Heart right ventricle (tissue), 16 donors: ENCODE results near the gene MFN2. TPM values are rescaled to one million over a fixed set of nuclear protein-coding genes. Genes with fewer than 3 reads are reported as not detected.

Source experiments
- ATAC-seq, 8 donors: fragments of 200-7000 bp; cut with Tn5 transposase; one replicate each; pipeline ENCODE4 v1.9.1; 2020; ENCODE audit warnings: mild to moderate bottlenecking in 8 of 8, moderate library complexity in 8 of 8, moderate number of reproducible peaks in 1 of 8
- DNase-seq, 2 donors: peaks; one replicate each; pipeline ENCODE4 v3.0.0-alpha.2; 2020
- H3K27ac ChIP-seq, 10 donors: fragments of 200-600 bp; sonication (generic) in 2 of 10; one replicate each; pipeline versions ENCODE4 v1.5.0 to v1.8.0; 2020 to 2022; ENCODE audit warnings: mild to moderate bottlenecking in 3 of 10
- H3K27me3 ChIP-seq, 7 donors: fragments of 200-600 bp; one replicate each; pipeline ENCODE4 v1.8.0; 2021 to 2022; ENCODE audit warnings: mild to moderate bottlenecking in 2 of 7
- H3K36me3 ChIP-seq, 9 donors: fragments of 200-600 bp; sonication (generic) in 1 of 9; one replicate each; pipeline versions ENCODE4 v1.5.0 to v1.8.0; 2020 to 2022; ENCODE audit warnings: mild to moderate bottlenecking in 2 of 9
- H3K4me1 ChIP-seq, 9 donors: fragments of 200-600 bp; sonication (generic) in 1 of 9; one replicate each; pipeline versions ENCODE4 v1.5.0 to v1.8.0; 2020 to 2022; ENCODE audit warnings: mild to moderate bottlenecking in 4 of 9
- H3K4me3 ChIP-seq, 10 donors: fragments of 200-600 bp; sonication (generic) in 2 of 10; one replicate each; pipeline versions ENCODE4 v1.5.0 to v1.8.0; 2020 to 2022; ENCODE audit warnings: mild to moderate bottlenecking in 7 of 10, moderate library complexity in 2 of 10
- H3K9me3 ChIP-seq, 11 donors: fragments of 200-600 bp in 10 of 11; sonication (generic) in 2 of 11; one replicate each; pipeline versions ENCODE4 v1.5.0 to v1.8.0; 2013 to 2022; ENCODE audit warnings: mild to moderate bottlenecking in 2 of 11, control low read depth in 1 of 11, moderate library complexity in 1 of 11
- CTCF ChIP-seq, 9 donors: fragments of 200-600 bp; sonication (generic) in 2 of 9; IDR thresholded peaks; one replicate each; pipeline versions ENCODE4 v1.5.0 to v1.8.0; 2021 to 2022; ENCODE audit warnings: antibody characterized with exemption in 9 of 9, mild to moderate bottlenecking in 5 of 9, moderate library complexity in 1 of 9
- WGBS, 2 donors: extraction: QIAGEN DNeasy Blood & Tissue Kit; methylation state at CpG; one replicate each; pipeline ENCODE4 v1.1.7; 2013; ENCODE audit warnings: inconsistent platforms in 1 of 2; 5-methylcytosine and 5-hydroxymethylcytosine counted together
- intact Hi-C, 10 donors: fragments of 100-400 bp; cut with DNase I; formaldehyde crosslinking; loops; one replicate each; pipeline versions ENCODE4 v1.11.1 to v1.14.2; 2022
- polyA plus RNA-seq, 2 donors: library from polyadenylated mRNA; stranded (reverse); fragments of 200-250 nt; gene quantifications; one replicate each; pipeline ENCODE4 v1.2.3, GENCODE V29; 2013
- total RNA-seq, 10 donors: library from RNA; stranded (reverse); fragmentation: NEBNext Ultra II Directional in 3 of 10; extraction: Animal tissue kit (Norgen Biotek cat#: 25700) in 3 of 10; gene quantifications; one replicate each; pipeline versions ENCODE4 v1.2.1 to v1.2.4, GENCODE V29; 2021 to 2023
- donor health status: Arrhythmogenic right ventricular cardiomyopathy.
- donor health status: ischemic (EF 13 %, LVEDD 7.1; RV severe dilation, severe dysfunction).
- donor health status: healthy with polysubstance abuse.
- donor health status: DM: no; HTN: yes; CAD: no.
- donor health status: DM: no; HTN: no; CAD: no.
- donor health status: ischemic (EF 25% LVEDD 6.9; RV normal size, moderate dysfunction).
- donor health status: ischemic (EF 25% LVEDD 5.7; RV mildly dilated, moderate dysfunction).
- donor health status: healthy.
- donor health status: DM: yes; HTN: yes; CAD: no.
- donor health status: Ischemic cardiomyopathy.
- donor health status: ischemic (EF 35%, LVEDD 5.7; RV mildly dilated, moderate dysfunction).
- donor health status: nonischemic (EF 11% LVEDD 7.7; RV severe dilation, severe dysfunction).
- donor health status: DM: yes; HTN: yes; CAD: no.
- donor health status: PGD.
- donor health status: ischemic (EF 29% LVEDD 5.4; RV normal size, mild dysfunction).
- donor health status: nonischemic (EF 23%, LVEDD 6.1; RV moderate dilation, normal function).

MFN2 gene
- total and polyA plus RNA-seq, 12 donors: 154 to 1,066 (median 738) TPM

DNA sequence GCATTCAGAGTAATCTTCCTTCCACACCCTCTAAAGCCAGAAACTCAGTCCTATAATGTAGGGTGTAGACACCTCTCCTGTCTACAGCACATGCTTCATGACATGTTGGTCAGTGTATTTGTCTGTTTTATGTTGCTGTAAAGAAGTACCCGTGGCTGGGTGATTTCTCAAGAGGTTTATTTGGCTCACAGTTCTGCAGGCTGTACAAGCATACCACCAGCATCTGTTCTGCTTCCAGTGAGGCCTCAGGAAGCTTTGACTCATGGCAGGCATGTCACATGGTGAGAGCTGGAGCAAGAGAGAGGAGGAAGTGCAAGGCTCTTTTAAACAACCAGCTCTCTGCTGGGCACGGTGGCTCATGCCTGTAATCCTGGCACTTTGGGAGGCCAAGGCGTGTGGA is 33.6 kb upstream of the MFN2 start:
- DNase-seq (no peak), ATAC-seq (no peak)
- H3K27ac ChIP-seq: no peak overlapping the region
- no peaks in the 10 kb centered on the region for H3K9me3 ChIP-seq
- no peak overlapping the region for H3K4me3 ChIP-seq
- peaks cover 0 to 15% (median 7%) of the 10 kb centered on the region in 9 donors for H3K4me1 ChIP-seq
- peaks cover 0 to 85% (median 9%) of the 10 kb centered on the region in 9 donors for H3K36me3 ChIP-seq
- WGBS, 2 donors: 86 to 87% methylated on average over 3 of the region's 3 CpGs
- TF ChIP-seq CTCF (IDR thresholded peaks at IDR 0.05): no peak
- no peaks in the 10 kb centered on the region for H3K27me3 ChIP-seq
- intact Hi-C loops: no loop called here

- Histone ChIP-seq H3K27me3 (no peaks in the 10 kb centered on the region), H3K27ac (no peak overlapping the region), H3K36me3 (peaks cover 0 to 88% (median 14%) of the 10 kb centered on the region in 9 donors), H3K4me1 (peaks cover 0 to 12% (median 1%) of the 10 kb centered on the region in 9 donors), H3K9me3 (no peaks in the 10 kb centered on the region), H3K4me3 (no peak overlapping the region)
- no peak for TF ChIP-seq CTCF (IDR thresholded peaks at IDR 0.05)
- ATAC-seq: no peak
- WGBS, 2 donors: 91 to 92% methylated on average over 6 of the region's 6 CpGs
- no peak for DNase-seq
- intact Hi-C loops: no loop called here
Observed at GRCh38 chr1:11948822-11949458, 31.3 kb upstream of the MFN2 start.

DNA sequence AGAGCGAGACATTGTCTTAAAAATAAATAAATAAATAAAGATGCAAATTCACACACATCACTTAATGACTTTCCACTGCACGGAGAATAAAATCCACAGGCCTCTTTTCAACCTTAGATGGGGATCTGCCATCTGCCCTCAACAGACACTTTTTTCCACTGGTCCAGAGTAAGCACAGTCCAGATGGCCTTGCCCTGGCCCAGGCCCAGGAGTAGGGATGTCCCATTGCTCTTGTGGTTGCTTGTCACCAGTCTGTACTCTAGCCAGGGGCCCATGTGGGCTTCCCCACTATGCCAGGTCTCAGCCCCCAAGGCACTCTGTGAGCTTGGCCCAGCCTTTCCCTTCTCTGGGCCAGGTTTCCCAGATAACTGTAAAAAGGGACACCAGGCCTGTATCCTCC is 28.3 kb upstream of the MFN2 start:
- Histone ChIP-seq H3K9me3 (no peaks in the 10 kb centered on the region), H3K4me3 (no peak overlapping the region), H3K4me1 (peaks cover 0 to 15% (median 0%) of the 10 kb centered on the region in 9 donors), H3K27me3 (no peaks in the 10 kb centered on the region), H3K27ac (peak overlapping the region in 2 of 10 donors; percentile 30 to 37), H3K36me3 (peaks cover 0 to 95% (median 37%) of the 10 kb centered on the region in 9 donors)
- WGBS, 2 donors: 87 to 100% methylated on average over 2 of the region's 2 CpGs
- ATAC-seq (peak in 2 of 8 donors; percentile 43), DNase-seq (no peak)
- TF ChIP-seq CTCF (IDR thresholded peaks at IDR 0.05): no peak
- intact Hi-C loops: no loop called here

DNA sequence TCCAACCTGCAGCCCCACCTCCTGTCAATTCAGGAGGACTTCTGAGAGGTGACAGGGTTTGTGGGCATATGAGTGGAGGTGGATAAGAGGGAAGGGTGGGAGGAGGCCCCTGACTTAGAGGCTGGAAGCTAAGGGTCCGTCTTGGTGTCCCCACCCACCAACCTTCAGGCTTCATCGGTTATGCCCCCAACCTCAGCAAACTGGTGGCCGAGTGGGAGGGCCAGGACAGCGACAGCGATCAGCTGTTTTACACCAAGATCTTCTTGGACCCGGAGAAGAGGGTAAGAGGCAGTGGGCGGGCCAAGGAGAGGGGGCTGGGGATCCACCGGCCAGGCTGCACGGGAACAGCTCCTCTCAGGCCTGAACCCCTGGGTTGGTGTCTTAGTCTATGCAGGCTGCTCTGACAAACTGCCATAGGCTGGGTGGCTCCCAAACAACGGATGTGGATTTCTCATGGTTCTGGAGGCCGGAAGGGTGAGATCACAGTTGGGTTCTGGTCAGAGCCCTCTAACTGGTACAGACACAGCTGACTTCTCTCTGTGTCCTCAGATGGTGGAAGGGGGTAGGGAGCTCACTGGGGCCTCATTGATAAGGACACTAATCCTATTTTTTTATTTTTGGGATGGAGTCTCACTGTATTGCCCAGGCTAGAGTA is 27.7 kb upstream of the MFN2 start:
- WGBS, 2 donors: 84 to 87% methylated on average over 11 of the region's 11 CpGs
- ATAC-seq (peak in 3 of 8 donors; percentile 35 to 68 (median 55)), DNase-seq (no peak)
- Histone ChIP-seq H3K27me3 (no peaks in the 10 kb centered on the region), H3K9me3 (no peaks in the 10 kb centered on the region), H3K27ac (peak overlapping the region in 3 of 10 donors; percentile 8 to 37 (median 30)), H3K4me1 (peaks cover 0 to 15% (median 0%) of the 10 kb centered on the region in 9 donors), H3K4me3 (no peak overlapping the region), H3K36me3 (peaks cover 0 to 100% (median 38%) of the 10 kb centered on the region in 9 donors)
- no peak for TF ChIP-seq CTCF (IDR thresholded peaks at IDR 0.05)
- intact Hi-C loops: loop anchor here in 1 of 10 donors (1.0 kb wide), 1 partner anchor 23 kb away; no protein-coding TSS in a partner anchor
